Right lobe of liver (tissue), 6 donors: ENCODE data around the gene DPP6. TPM values are rescaled to one million over a fixed set of nuclear protein-coding genes. Genes with fewer than 3 reads are reported as not detected.
A peak's percentile ranks its signal among the peaks of the same experiment; 100 is the strongest.

Source experiments
- ATAC-seq, 4 donors: fragments of 200-7000 bp; cut with Tn5 transposase; one replicate each; pipeline ENCODE4 v1.9.1; 2020; ENCODE audit warnings: mild to moderate bottlenecking in 4 of 4, moderate library complexity in 4 of 4
- DNase-seq, 3 donors: peaks; one replicate each; pipeline ENCODE4 v3.0.0-alpha.2; 2020
- H3K27ac ChIP-seq, 3 donors: fragments of 200-600 bp; one replicate each; pipeline ENCODE4 v1.8.0; 2022
- H3K27me3 ChIP-seq, 2 donors: fragments of 200-600 bp; one replicate each; pipeline ENCODE4 v1.8.0; 2022
- H3K36me3 ChIP-seq, 4 donors: fragments of 200-600 bp; sonication (generic) in 1 of 4; one replicate each; pipeline versions ENCODE4 v1.5.1 to v1.8.0; 2017 to 2022; ENCODE audit warnings: control low read depth in 1 of 4
- H3K4me1 ChIP-seq, 4 donors: fragments of 200-600 bp; sonication (generic) in 1 of 4; one replicate each; pipeline versions ENCODE4 v1.5.1 to v1.8.0; 2017 to 2022; ENCODE audit warnings: control low read depth in 1 of 4
- H3K4me3 ChIP-seq, 3 donors: fragments of 200-600 bp; one replicate each; pipeline ENCODE4 v1.8.0; 2022
- H3K9me3 ChIP-seq, 4 donors: fragments of 200-600 bp; sonication (generic) in 1 of 4; one replicate each; pipeline versions ENCODE4 v1.5.1 to v1.8.0; 2017 to 2022; ENCODE audit warnings: control low read depth in 1 of 4
- POLR2A ChIP-seq: fragments of 450-650 bp; IDR thresholded peaks from one replicate; pipeline ENCODE4 v1.6.1; 2017; ENCODE audit warnings: antibody characterized with exemption, mild to moderate bottlenecking
- WGBS: methylation state at CpG from one replicate; pipeline ENCODE4 v1.1.6; 2018; ENCODE audit warnings: low coverage, low lambda C conversion rate; ENCODE audit not compliant: insufficient coverage; ENCODE audit errors: missing lambda C conversion rate; 5-methylcytosine and 5-hydroxymethylcytosine counted together
- intact Hi-C, 2 donors: fragments of 100-400 bp; cut with DNase I; formaldehyde crosslinking; loops; one replicate each; pipeline versions ENCODE4 v1.11.2 to v1.14.1; 2022
- total RNA-seq, 6 experiments: library from RNA; depleted of rRNA in 2 of 6; stranded (reverse); fragments of >200 nt in 2 of 6; fragmentation: NEBNext Ultra II Directional in 3 of 6; extraction: Animal tissue kit (Norgen Biotek cat#: 25700) in 3 of 6; gene quantifications; one replicate each; pipeline versions ENCODE4 v1.1.0 to v1.2.4, GENCODE V29; 2016 to 2023
- TF ChIP-seq, protein P1 (sequence below), 4 donors: fragments of 200-600 bp in 3 of 4; fragments of 450-650 bp in 1 of 4; IDR thresholded peaks; one replicate each; pipeline versions ENCODE4 v1.5.1 to v1.8.0; 2016 to 2022; ENCODE audit warnings: antibody characterized with exemption in 4 of 4, mild to moderate bottlenecking in 2 of 4
- donor health status: DM: no; HTN: yes; CAD: no.
- donor health status: DM: no; HTN: no; CAD: no.
- donor health status: DM: no; HTN: no; CAD: no.
- donor health status: DM: no; HTN: yes; CAD: no.
- donor health status: DM: no; HTN: yes; CAD: no.

Gene DPP6
- total RNA-seq, 6 experiments from 2014 or later = not detected

DNA sequence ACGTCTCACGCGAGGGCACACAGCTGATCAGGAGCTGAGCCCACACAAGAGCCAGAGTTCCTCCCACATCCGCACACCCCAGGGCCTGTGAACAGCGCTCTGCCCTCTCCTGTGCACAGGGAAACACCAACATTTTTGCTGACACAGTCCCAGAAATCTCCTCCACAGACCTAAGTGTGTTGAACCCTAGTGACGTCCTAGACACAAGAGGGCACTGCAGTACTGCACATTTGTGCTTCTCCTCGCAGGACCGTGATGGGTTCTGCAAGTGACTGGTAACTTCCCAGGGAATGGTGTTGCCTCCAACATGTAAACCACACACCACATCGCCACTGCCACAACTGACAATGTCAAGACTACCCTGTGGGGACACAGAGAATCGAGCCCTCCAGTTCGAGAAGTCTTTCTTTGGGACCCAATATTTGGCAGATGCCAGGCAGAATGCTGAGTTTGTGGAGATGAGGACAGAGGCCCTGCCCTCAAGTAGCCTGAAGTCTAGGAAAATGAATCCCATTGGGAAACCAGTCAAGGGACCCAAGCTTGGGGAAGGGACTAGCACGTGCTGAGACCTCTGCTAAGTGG, 780.5 kb downstream of the DPP6 start:
- 38% methylated on average over 9 of the region's 12 CpGs for WGBS
- no peaks in the 10 kb centered on the region for H3K9me3 ChIP-seq
- H3K36me3 ChIP-seq = no peaks in the 10 kb centered on the region
- DNase-seq (peak in 1 of 3 donors; percentile 57), ATAC-seq (peak; percentile 85 to 94 (median 92))
- no peaks in the 10 kb centered on the region for H3K4me1 ChIP-seq
- no peak overlapping the region for H3K27ac ChIP-seq
- intact Hi-C loops = loop anchor here in 1 of 2 donors (1.0 kb wide), 1 partner anchor 84 kb away; no protein-coding TSS in a partner anchor
- H3K4me3 ChIP-seq = no peak overlapping the region
- H3K27me3 ChIP-seq = no peaks in the 10 kb centered on the region
- no peak for TF ChIP-seq POLR2A
- TF ChIP-seq, protein P1, sequence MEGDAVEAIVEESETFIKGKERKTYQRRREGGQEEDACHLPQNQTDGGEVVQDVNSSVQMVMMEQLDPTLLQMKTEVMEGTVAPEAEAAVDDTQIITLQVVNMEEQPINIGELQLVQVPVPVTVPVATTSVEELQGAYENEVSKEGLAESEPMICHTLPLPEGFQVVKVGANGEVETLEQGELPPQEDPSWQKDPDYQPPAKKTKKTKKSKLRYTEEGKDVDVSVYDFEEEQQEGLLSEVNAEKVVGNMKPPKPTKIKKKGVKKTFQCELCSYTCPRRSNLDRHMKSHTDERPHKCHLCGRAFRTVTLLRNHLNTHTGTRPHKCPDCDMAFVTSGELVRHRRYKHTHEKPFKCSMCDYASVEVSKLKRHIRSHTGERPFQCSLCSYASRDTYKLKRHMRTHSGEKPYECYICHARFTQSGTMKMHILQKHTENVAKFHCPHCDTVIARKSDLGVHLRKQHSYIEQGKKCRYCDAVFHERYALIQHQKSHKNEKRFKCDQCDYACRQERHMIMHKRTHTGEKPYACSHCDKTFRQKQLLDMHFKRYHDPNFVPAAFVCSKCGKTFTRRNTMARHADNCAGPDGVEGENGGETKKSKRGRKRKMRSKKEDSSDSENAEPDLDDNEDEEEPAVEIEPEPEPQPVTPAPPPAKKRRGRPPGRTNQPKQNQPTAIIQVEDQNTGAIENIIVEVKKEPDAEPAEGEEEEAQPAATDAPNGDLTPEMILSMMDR (IDR thresholded peaks at IDR 0.05) = peak; percentile 46 to 61 (median 48)

DNA sequence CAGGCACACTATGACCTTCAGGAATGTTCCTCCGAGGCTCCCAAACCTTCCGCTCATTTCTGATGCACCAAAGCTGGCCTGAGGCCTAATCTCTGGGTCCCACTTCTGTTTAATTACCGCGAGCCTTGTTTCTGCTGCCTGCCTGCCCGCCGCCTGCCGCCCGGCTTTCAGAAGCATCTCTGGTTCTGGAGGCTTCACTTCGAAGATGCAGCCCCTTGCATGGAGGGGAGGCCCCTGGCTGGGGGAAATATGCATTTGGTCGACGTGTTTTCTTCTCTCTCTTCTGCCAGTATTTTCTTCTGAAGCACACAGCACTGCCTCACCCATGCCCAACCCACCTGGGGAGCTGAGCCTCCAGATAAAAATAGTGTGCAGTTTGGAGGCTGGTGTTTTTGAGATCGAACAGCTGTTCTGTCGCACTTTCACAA, 783.8 kb downstream of the DPP6 start:
- H3K27me3 ChIP-seq = no peaks in the 10 kb centered on the region
- intact Hi-C loops = no loop called here
- H3K4me3 ChIP-seq = no peak overlapping the region
- H3K27ac ChIP-seq = no peak overlapping the region
- 45% methylated on average over 6 of the region's 13 CpGs for WGBS
- H3K9me3 ChIP-seq = no peaks in the 10 kb centered on the region
- H3K36me3 ChIP-seq = no peaks in the 10 kb centered on the region
- TF ChIP-seq POLR2A = no peak
- TF ChIP-seq, protein P1 (IDR thresholded peaks at IDR 0.05) = no peak
- no peaks in the 10 kb centered on the region for H3K4me1 ChIP-seq
- ATAC-seq (no peak), DNase-seq (no peak)

DNA sequence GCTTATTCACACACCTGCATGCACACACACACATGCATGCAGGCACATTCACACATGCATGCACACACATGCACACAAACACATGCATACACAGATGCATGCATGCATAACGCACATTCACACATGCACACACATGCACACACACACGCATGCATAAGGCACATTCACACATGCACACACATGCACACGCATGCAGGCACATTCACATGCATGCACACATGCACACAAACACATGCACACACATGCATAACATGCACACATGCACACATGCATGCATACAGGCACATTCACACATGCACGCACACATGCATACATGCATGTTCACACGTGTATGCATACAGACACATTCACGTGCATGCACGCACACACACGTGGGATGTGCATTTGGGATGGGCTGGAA, 784.9 kb downstream of the DPP6 start:
- intact Hi-C loops = no loop called here
- TF ChIP-seq, protein P1 (IDR thresholded peaks at IDR 0.05) = no peak
- no peak for TF ChIP-seq POLR2A
- Histone ChIP-seq H3K9me3 (no peaks in the 10 kb centered on the region), H3K36me3 (no peaks in the 10 kb centered on the region), H3K4me3 (no peak overlapping the region), H3K4me1 (no peaks in the 10 kb centered on the region), H3K27ac (no peak overlapping the region), H3K27me3 (no peaks in the 10 kb centered on the region)
- WGBS = 81% methylated on average over 5 of the region's 8 CpGs
- DNase-seq = no peak
- ATAC-seq = no peak

DNA sequence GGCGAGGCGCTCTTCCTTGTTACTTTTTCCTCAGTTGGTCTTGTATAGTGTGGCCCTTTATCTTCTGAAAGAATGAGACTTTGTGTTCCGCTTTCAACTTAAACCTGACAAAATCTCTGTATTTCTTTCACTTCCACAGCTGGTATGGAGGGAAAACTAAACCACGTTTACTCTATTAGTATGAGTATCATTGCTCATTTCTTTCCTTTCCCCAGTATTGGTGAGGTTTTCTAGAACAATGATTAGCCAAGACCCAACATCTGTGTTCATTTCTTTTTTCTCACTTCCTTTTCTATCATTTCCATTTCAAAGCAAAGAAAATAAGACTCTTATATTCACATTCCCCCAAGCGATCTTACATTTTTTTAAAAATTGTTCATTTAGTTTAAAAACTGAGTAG, 785.4 kb downstream of the DPP6 start:
- no peaks in the 10 kb centered on the region for H3K27me3 ChIP-seq
- no peaks in the 10 kb centered on the region for H3K9me3 ChIP-seq
- no peak for ATAC-seq
- WGBS = 74% methylated on average over 5 of the region's 5 CpGs
- H3K36me3 ChIP-seq = no peaks in the 10 kb centered on the region
- TF ChIP-seq POLR2A = no peak
- TF ChIP-seq, protein P1 (IDR thresholded peaks at IDR 0.05) = no peak
- intact Hi-C loops = no loop called here
- H3K4me3 ChIP-seq = no peak overlapping the region
- no peaks in the 10 kb centered on the region for H3K4me1 ChIP-seq
- no peak overlapping the region for H3K27ac ChIP-seq
- DNase-seq = no peak
